ENCODE data around the gene SLC6A18. TPM values are rescaled to one million over a fixed set of nuclear protein-coding genes. Genes with fewer than 3 reads are reported as not detected.

Gene SLC6A18, protein sequence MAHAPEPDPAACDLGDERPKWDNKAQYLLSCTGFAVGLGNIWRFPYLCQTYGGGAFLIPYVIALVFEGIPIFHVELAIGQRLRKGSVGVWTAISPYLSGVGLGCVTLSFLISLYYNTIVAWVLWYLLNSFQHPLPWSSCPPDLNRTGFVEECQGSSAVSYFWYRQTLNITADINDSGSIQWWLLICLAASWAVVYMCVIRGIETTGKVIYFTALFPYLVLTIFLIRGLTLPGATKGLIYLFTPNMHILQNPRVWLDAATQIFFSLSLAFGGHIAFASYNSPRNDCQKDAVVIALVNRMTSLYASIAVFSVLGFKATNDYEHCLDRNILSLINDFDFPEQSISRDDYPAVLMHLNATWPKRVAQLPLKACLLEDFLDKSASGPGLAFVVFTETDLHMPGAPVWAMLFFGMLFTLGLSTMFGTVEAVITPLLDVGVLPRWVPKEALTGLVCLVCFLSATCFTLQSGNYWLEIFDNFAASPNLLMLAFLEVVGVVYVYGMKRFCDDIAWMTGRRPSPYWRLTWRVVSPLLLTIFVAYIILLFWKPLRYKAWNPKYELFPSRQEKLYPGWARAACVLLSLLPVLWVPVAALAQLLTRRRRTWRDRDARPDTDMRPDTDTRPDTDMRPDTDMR
- total RNA-seq: not detected
- not detected for polyA plus RNA-seq
- long read RNA-seq, donor 1: 0 reads
- long read RNA-seq, donor 2: 0 reads
- long read RNA-seq, donor 3: 0 reads

DNA sequence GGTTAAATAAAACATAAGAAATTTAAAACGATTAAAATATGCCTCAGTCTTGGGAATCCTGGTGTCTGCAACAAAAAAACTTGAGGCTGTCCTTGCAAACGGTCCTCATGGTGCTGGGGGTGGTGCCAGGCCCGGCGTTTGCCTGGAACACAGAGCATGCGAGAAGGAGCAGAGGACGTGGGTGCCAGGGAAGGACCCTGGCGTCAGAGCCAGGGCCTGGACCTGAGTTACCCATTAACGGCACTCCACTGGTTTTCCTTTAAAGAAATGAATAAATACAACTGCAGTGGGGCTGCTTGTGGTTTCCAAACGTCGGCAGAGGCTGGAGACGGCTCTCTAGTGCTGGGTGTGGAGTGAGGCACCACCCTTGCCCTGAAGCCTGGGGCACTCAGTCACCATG lies at the start of gene SLC6A18:
TSS of gene SLC6A18 (plus strand) at position 301 of the 400 bp plus-strand sequence. CDS start at position 398, 97 bp downstream.
- Histone ChIP-seq H3K27ac (no peak within 1 kb of the TSS), H3K4me3 (no peak within 1 kb of the TSS), H3K36me3 (no peaks in the 10 kb centered on the region), H3K4me1 (no peaks in the 10 kb centered on the region), H3K9me3 (no peaks in the 10 kb centered on the region), H3K27me3 (peaks cover 0 to 10% (median 0%) of the 10 kb centered on the region in 7 donors)
- DNase-seq (no peak), ATAC-seq (no peak)
- intact Hi-C loops (cut with DNase I): no loop called here
- TF ChIP-seq, protein P1, sequence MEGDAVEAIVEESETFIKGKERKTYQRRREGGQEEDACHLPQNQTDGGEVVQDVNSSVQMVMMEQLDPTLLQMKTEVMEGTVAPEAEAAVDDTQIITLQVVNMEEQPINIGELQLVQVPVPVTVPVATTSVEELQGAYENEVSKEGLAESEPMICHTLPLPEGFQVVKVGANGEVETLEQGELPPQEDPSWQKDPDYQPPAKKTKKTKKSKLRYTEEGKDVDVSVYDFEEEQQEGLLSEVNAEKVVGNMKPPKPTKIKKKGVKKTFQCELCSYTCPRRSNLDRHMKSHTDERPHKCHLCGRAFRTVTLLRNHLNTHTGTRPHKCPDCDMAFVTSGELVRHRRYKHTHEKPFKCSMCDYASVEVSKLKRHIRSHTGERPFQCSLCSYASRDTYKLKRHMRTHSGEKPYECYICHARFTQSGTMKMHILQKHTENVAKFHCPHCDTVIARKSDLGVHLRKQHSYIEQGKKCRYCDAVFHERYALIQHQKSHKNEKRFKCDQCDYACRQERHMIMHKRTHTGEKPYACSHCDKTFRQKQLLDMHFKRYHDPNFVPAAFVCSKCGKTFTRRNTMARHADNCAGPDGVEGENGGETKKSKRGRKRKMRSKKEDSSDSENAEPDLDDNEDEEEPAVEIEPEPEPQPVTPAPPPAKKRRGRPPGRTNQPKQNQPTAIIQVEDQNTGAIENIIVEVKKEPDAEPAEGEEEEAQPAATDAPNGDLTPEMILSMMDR (IDR thresholded peaks at IDR 0.05): no peak
- 73% methylated on average over 11 of the region's 11 CpGs for WGBS, 2 donors

DNA sequence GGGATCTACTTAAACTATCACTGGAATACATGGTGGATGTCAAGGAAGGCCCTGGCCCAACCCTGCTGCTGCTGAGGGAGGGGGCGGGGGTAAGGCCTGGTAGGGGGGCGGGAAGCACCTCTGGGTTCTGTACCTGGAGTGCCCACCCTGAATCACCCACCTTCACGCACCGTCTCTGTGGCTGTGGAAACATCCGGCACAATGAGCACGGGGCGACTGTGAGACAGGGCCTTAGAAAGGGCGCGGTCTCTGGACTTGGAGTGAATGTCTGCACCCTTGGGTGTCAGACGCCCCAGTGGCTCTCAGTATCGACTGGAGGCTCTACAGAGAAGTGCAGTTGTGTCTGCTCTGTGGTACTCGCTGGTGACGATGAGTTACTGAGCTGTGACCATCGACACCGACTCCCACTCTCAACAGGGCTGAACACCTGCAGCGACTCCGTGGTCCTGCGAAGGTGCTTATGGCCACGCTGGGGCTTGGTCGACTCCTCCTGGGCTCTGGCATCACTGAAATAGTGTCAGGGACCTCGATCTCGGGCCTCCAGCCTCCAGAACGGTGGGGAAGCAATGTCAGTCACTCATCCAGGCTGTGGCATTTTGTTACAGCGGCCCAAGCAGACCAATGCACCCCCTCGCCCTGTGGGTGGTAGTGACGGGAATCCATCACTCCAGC lies 49.2 kb upstream of the SLC6A18 start:
- H3K4me3 ChIP-seq: no peak overlapping the region
- no peak overlapping the region for H3K27ac ChIP-seq
- ATAC-seq: no peak
- peaks cover 0 to 5% (median 0%) of the 10 kb centered on the region in 9 donors for H3K4me1 ChIP-seq
- no peak for DNase-seq
- H3K9me3 ChIP-seq: no peaks in the 10 kb centered on the region
- no peaks in the 10 kb centered on the region for H3K27me3 ChIP-seq
- 88 to 92% methylated on average over 26 of the region's 26 CpGs for WGBS, 2 donors
- intact Hi-C loops (cut with DNase I): loop anchor here in 2 of 10 donors (5.0 to 10.0 kb wide), 3 partner anchors 251 to 479 kb away; no protein-coding TSS in a partner anchor
- no peaks in the 10 kb centered on the region for H3K36me3 ChIP-seq
- TF ChIP-seq, protein P1 (IDR thresholded peaks at IDR 0.05): no peak

DNA sequence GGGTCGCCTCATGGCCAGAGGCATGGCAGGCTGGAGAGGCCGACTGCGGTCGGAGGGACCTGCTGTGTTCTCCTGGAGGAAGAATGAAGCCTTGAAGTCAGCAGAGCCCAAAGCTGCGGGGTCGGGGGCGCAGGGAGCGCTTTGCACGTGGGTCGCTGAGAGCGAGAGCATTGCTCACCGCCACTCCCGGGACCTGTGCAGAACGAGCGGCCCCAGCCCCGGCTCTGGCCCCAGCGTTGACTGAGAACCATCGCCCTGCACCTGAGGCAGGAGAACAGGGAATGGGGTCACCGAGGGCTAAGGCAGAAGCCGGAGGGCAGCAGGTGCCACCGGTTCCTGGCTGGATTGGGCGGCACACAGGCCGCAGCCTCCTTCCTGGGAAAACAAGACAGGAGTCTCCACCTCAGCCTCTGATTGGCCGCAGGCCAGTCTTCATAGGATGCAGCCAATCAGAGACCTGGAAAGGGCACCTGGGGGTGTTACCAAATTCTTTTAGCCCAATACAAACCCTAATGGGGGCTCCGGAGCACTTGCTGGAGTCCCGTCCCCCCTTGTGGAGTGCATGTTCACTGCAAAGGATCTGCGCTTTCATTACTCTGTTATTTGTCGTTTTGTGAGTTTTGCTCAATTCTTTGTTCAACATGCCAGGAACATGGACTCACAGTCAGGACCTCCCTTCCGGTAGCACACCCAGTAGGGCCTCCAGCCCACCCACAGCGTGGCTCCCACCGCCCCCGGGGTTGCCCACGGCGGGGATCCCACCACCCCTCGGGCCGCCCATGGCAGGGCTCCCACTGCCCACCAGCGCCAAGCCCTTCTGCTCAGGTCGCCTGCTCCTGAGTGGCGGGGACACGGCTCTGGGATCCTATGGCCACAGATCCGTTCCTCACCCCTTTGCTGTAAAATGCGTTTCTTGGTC lies 48.4 kb upstream of the SLC6A18 start:
- WGBS, 2 donors: 88% methylated on average over 42 of the region's 42 CpGs
- ATAC-seq (no peak), DNase-seq (peak in 1 of 2 donors; percentile 9)

More for the DNA sequence above, 48.4 kb upstream of the SLC6A18 start:
- H3K27ac ChIP-seq: no peak overlapping the region
- TF ChIP-seq, protein P1 (IDR thresholded peaks at IDR 0.05): no peak
- H3K4me3 ChIP-seq: no peak overlapping the region
- peaks cover 0 to 7% (median 0%) of the 10 kb centered on the region in 7 donors for H3K27me3 ChIP-seq
- intact Hi-C loops (cut with DNase I): loop anchor here in 2 of 10 donors (5.0 to 10.0 kb wide), 3 partner anchors 252 to 478 kb away; no protein-coding TSS in a partner anchor
- H3K9me3 ChIP-seq: no peaks in the 10 kb centered on the region
- H3K4me1 ChIP-seq: peaks cover 0 to 5% (median 0%) of the 10 kb centered on the region in 9 donors
- H3K36me3 ChIP-seq: no peaks in the 10 kb centered on the region

All from heart right ventricle (tissue), 16 donors.